ENCODE results near the gene ZNF385B. TPM values are rescaled to one million over a fixed set of nuclear protein-coding genes. Genes with fewer than 3 reads are reported as not detected.

ZNF385B gene
- total and polyA plus RNA-seq, 4 donors: 13.5 to 70.8 (median 45.2) TPM

DNA sequence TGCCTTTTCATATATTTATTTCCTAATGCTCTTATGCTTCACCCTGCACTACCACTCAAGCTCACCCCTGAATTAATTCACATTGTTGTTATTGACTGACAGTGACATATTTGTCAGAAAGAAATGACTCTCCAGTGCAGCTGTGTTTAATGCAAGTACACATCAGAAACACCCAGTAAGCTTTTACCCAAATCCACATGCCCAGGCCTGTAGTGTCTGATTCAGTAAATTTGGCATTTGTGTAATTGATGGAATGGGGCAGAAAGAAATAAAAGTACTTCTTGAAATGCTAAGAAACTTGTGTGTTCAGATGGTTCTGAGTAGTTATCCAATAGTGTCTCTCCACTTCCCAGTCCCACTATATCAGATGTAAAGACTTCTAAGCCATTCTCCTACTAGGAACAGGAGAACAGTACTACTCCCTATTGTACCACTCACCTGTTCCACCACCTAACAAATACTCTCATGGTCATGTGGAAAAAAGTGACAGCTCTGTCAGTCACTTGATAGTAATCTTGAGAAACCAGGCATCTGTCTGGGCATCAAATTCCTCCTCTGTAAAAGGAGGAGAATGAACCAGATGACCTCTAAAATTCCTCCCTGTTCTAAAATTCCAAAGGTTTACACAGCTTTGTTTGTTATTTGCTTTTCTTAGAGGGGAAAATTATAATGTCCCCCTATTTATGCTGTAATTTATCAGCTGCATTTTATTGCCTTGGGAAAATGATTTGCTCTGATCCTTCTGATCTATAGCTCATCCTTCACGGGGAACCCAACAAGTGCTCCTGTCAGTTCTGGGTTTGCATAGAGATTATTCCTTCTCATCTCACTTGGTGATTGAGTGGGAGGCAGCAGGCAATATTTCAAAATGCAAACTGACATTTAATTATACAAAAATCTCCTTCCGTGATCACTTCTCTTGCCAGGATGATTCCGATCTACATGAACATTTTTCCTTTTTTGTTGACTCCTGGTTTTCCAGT, 70.9 kb downstream of the ZNF385B start:
- Histone ChIP-seq H3K9me3 (ENCODE audit: control insufficient read depth in 4 of 4, insufficient read depth in 3 of 4, low read length in 3 of 4) (no peaks in the 10 kb centered on the region), H3K4me1 (ENCODE audit: control insufficient read depth in 5 of 5, insufficient read depth in 5 of 5, low read length in 5 of 5) (no peaks in the 10 kb centered on the region), H3K27me3 (ENCODE audit: control insufficient read depth in 3 of 3, insufficient read depth in 3 of 3, low read length in 2 of 3) (no peaks in the 10 kb centered on the region), H3K36me3 (ENCODE audit: control insufficient read depth in 4 of 4, insufficient read depth in 4 of 4, low read length in 4 of 4) (no peaks in the 10 kb centered on the region), H3K4me3 (no peak overlapping the region), H3K9ac (ENCODE audit: insufficient read depth in 1 of 2, low read length in 2 of 2) (no peak overlapping the region), H3K27ac (ENCODE audit: low read depth in 1 of 2, low read length in 1 of 2) (no peak overlapping the region)
- ATAC-seq (ENCODE audit: insufficient read depth, low FRiP score) (no peak), DNase-seq (no peak)
- TF ChIP-seq, protein P1, sequence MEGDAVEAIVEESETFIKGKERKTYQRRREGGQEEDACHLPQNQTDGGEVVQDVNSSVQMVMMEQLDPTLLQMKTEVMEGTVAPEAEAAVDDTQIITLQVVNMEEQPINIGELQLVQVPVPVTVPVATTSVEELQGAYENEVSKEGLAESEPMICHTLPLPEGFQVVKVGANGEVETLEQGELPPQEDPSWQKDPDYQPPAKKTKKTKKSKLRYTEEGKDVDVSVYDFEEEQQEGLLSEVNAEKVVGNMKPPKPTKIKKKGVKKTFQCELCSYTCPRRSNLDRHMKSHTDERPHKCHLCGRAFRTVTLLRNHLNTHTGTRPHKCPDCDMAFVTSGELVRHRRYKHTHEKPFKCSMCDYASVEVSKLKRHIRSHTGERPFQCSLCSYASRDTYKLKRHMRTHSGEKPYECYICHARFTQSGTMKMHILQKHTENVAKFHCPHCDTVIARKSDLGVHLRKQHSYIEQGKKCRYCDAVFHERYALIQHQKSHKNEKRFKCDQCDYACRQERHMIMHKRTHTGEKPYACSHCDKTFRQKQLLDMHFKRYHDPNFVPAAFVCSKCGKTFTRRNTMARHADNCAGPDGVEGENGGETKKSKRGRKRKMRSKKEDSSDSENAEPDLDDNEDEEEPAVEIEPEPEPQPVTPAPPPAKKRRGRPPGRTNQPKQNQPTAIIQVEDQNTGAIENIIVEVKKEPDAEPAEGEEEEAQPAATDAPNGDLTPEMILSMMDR (IDR thresholded peaks at IDR 0.05; ENCODE audit: control extremely low read depth, extremely low read depth): no peak
- WGBS, 2 donors: 68 to 84% methylated on average over 3 of the region's 3 CpGs

DNA sequence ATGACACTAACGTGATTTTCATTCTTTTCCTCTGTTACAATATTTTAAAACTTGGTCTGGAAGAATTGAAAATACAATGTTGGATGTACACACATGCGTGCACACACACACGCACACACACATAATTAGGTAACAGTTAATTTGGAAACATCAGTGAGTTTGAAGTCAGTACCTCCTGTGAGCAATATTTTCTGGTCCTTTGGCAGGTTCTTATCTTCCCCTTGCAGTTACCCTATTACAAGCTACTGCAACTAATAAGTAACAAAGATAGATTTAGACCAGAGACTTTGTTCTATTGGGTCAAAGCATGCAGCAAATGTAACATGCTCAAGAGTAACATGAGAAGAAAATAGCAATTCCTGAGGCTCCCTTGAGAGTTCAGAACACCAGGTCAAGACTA, 73.3 kb downstream of the ZNF385B start:
- H3K27me3 ChIP-seq (ENCODE audit: control insufficient read depth in 3 of 3, insufficient read depth in 3 of 3, low read length in 2 of 3): no peaks in the 10 kb centered on the region
- ATAC-seq (ENCODE audit: insufficient read depth, low FRiP score) (no peak), DNase-seq (no peak)
- no peaks in the 10 kb centered on the region for H3K36me3 ChIP-seq (ENCODE audit: control insufficient read depth in 4 of 4, insufficient read depth in 4 of 4, low read length in 4 of 4)
- TF ChIP-seq, protein P1 (IDR thresholded peaks at IDR 0.05; ENCODE audit: control extremely low read depth, extremely low read depth): no peak
- H3K4me3 ChIP-seq: no peak overlapping the region
- WGBS, 2 donors: 87 to 89% methylated on average over 3 of the region's 3 CpGs
- H3K9me3 ChIP-seq (ENCODE audit: control insufficient read depth in 4 of 4, insufficient read depth in 3 of 4, low read length in 3 of 4): no peaks in the 10 kb centered on the region
- no peak overlapping the region for H3K27ac ChIP-seq (ENCODE audit: low read depth in 1 of 2, low read length in 1 of 2)
- H3K9ac ChIP-seq (ENCODE audit: insufficient read depth in 1 of 2, low read length in 2 of 2): no peak overlapping the region
- no peaks in the 10 kb centered on the region for H3K4me1 ChIP-seq (ENCODE audit: control insufficient read depth in 5 of 5, insufficient read depth in 5 of 5, low read length in 5 of 5)

DNA sequence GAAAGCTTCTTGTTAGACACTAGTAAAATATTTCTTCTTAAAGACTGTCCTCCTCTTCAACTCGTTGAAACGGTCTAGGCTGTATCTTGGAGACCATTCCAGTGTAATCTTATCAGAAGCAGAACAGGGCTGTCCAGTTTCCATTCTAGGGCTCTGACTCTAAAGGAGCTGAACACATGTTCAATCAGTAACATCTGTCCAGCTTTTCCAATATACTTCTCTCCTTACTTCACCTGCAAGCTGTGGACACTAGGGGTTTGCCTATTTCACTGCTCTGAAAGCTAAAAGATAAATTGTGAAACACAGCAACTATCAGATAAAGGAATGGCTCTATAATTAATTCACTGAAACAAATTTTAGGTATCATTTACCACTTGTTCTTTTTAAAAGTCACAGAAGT, 73.8 kb downstream of the ZNF385B start:
- ATAC-seq (ENCODE audit: insufficient read depth, low FRiP score): no peak

More for the DNA sequence above, 73.8 kb downstream of the ZNF385B start:
- H3K4me1 ChIP-seq (ENCODE audit: control insufficient read depth in 5 of 5, insufficient read depth in 5 of 5, low read length in 5 of 5): no peaks in the 10 kb centered on the region
- H3K4me3 ChIP-seq: no peak overlapping the region
- H3K27me3 ChIP-seq (ENCODE audit: control insufficient read depth in 3 of 3, insufficient read depth in 3 of 3, low read length in 2 of 3): no peaks in the 10 kb centered on the region
- H3K27ac ChIP-seq (ENCODE audit: low read depth in 1 of 2, low read length in 1 of 2): no peak overlapping the region
- 63 to 84% methylated on average over 2 of the region's 2 CpGs for WGBS, 2 donors
- no peaks in the 10 kb centered on the region for H3K36me3 ChIP-seq (ENCODE audit: control insufficient read depth in 4 of 4, insufficient read depth in 4 of 4, low read length in 4 of 4)
- DNase-seq: no peak
- no peak overlapping the region for H3K9ac ChIP-seq (ENCODE audit: insufficient read depth in 1 of 2, low read length in 2 of 2)
- no peaks in the 10 kb centered on the region for H3K9me3 ChIP-seq (ENCODE audit: control insufficient read depth in 4 of 4, insufficient read depth in 3 of 4, low read length in 3 of 4)
- TF ChIP-seq, protein P1 (IDR thresholded peaks at IDR 0.05; ENCODE audit: control extremely low read depth, extremely low read depth): no peak

All from lung (tissue), 12 donors.